GM12878 (cell line): Measurements from ENCODE around the gene CCDC83. TPM values are rescaled to one million over a fixed set of nuclear protein-coding genes. Genes with fewer than 3 reads are reported as not detected.

Source experiments
- ATAC-seq: fragments of 200-7000 bp; cut with Tn5 transposase; 3 replicates; pipeline ENCODE4 v1.9.1; 2020; ENCODE audit warnings: mild to moderate bottlenecking, moderate library complexity
- BruUV-seq: library from RNA; stranded (reverse); fragments of 400-500 nt; replicated peaks from 2 replicates; lab custom pipeline; 2021; lab: Mats Ljungman, UMichigan
- CTCF ChIA-PET: fragments of 300-600 bp; sonication (Branson Sonifier 250); formaldehyde crosslinking; extraction: SDS; loops from one replicate; lab custom pipeline; 2021; ENCODE audit warnings: inconsistent platforms; lab: Yijun Ruan, JAX
- POLR2A ChIA-PET: fragments of 350-600 bp; formaldehyde crosslinking; extraction: SDS; loops from one replicate; lab custom pipeline; 2021; ENCODE audit warnings: inconsistent platforms; lab: Charles Lee
- RAD21 ChIA-PET: fragments of 300-600 bp; sonication (Branson Sonifier 250); formaldehyde crosslinking; loops from one replicate; lab custom pipeline; 2023; ENCODE audit warnings: antibody characterized with exemption; ENCODE audit not compliant: unreplicated experiment; lab: Charles Lee
- SMC1A ChIA-PET: fragments of 300-600 bp; sonication (Branson Sonifier 250); formaldehyde crosslinking; loops from one replicate; lab custom pipeline; 2023; ENCODE audit not compliant: unreplicated experiment, uncharacterized antibody; lab: Charles Lee
- DNase-seq: peaks from one replicate; pipeline ENCODE4 v3.0.0-alpha.2; 2011; ENCODE audit warnings: low read depth, low spot score
- FAIRE-seq: peaks from 3 replicates; lab custom pipeline; 2011; peaks lifted over from hg19 to GRCh38; lab: Jason Lieb, UNC
- H2AFZ ChIP-seq: 2 replicates; pipeline ENCODE4 v1.6.0; 2011; ENCODE audit warnings: low read depth, low read length, control low read depth; ENCODE audit not compliant: control insufficient read depth
- H3K27ac ChIP-seq: 2 replicates; pipeline ENCODE4 v1.5.1; 2011; ENCODE audit warnings: control low read depth; ENCODE audit not compliant: control insufficient read depth, insufficient read depth
- H3K27me3 ChIP-seq, 2 experiments: replicated peaks in 1 of 2; 2 replicates each; pipeline versions ENCODE4 v1.6.0 to v1.6.1; 2011; ENCODE audit warnings: low read length in 1 of 2; ENCODE audit not compliant: control insufficient read depth in 2 of 2, insufficient read depth in 2 of 2
- H3K36me3 ChIP-seq, 2 experiments: 2 replicates each; pipeline ENCODE4 v1.5.1; 2011; ENCODE audit warnings: low read length in 1 of 2; ENCODE audit not compliant: control insufficient read depth in 2 of 2, insufficient read depth in 2 of 2
- H3K4me1 ChIP-seq: 2 replicates; pipeline ENCODE4 v1.6.1; 2011; ENCODE audit warnings: mild to moderate bottlenecking, low read length, moderate library complexity, mixed read lengths; ENCODE audit not compliant: control insufficient read depth, insufficient read depth
- H3K4me2 ChIP-seq: 2 replicates; pipeline ENCODE4 v1.6.0; 2011; ENCODE audit warnings: control low read depth; ENCODE audit not compliant: control insufficient read depth, insufficient read depth
- H3K4me3 ChIP-seq: fragments of 200-600 bp; sonication (generic); 2 replicates; pipeline ENCODE4 v1.5.1; 2016
- H3K79me2 ChIP-seq: 2 replicates; pipeline ENCODE4 v1.6.0; 2011; ENCODE audit warnings: low read length; ENCODE audit not compliant: control insufficient read depth, insufficient read depth
- H3K9ac ChIP-seq: 2 replicates; pipeline ENCODE4 v1.8.0; 2011; ENCODE audit warnings: low read length, control low read depth, mixed read lengths; ENCODE audit not compliant: control insufficient read depth, insufficient read depth
- H3K9me3 ChIP-seq: replicated peaks from 3 replicates; pipeline ENCODE4 v1.5.1; 2011; ENCODE audit warnings: mild to moderate bottlenecking, low read length; ENCODE audit not compliant: control insufficient read depth, insufficient read depth
- H4K20me1 ChIP-seq: 2 replicates; pipeline ENCODE4 v1.6.0; 2011; ENCODE audit not compliant: control insufficient read depth, insufficient read depth
- ATF7 ChIP-seq: fragments of 450-650 bp; IDR thresholded peaks from 2 replicates; pipeline ENCODE4 v1.6.1; 2016; ENCODE audit warnings: low read depth, mild to moderate bottlenecking
- BRCA1 ChIP-seq: IDR thresholded peaks from 2 replicates; pipeline ENCODE4 v1.6.1; 2011; ENCODE audit warnings: low read depth, low read length, improper control_type of control experiment
- CBX5 ChIP-seq: sonication (generic); IDR thresholded peaks from 2 replicates; pipeline ENCODE4 v1.6.1; 2016; ENCODE audit warnings: low read depth, moderate library complexity, mild to moderate bottlenecking, inconsistent platforms
- FOXM1 ChIP-seq: IDR thresholded peaks from 2 replicates; pipeline ENCODE4 v1.6.1; 2012; ENCODE audit warnings: low read depth, mild to moderate bottlenecking, inconsistent platforms, low read length, moderate library complexity
- KDM1A ChIP-seq: fragments of 200-600 bp; sonication (generic); IDR thresholded peaks from 2 replicates; pipeline ENCODE4 v1.6.1; 2016; ENCODE audit warnings: borderline replicate concordance
- MEF2B ChIP-seq: fragments of 450-650 bp; IDR thresholded peaks from 2 replicates; pipeline ENCODE4 v1.6.1; 2018; ENCODE audit warnings: mild to moderate bottlenecking, moderate library complexity; ENCODE audit not compliant: partially characterized antibody, poor library complexity, severe bottlenecking
- MTA3 ChIP-seq: IDR thresholded peaks from 2 replicates; pipeline ENCODE4 v1.6.1; 2012; ENCODE audit warnings: low read length, inconsistent platforms, borderline replicate concordance
- NFYA ChIP-seq: IDR thresholded peaks from 2 replicates; pipeline ENCODE4 v1.6.1; 2011; ENCODE audit warnings: low read depth, mild to moderate bottlenecking, low read length, improper control_type of control experiment, borderline replicate concordance
- PAX5 ChIP-seq: IDR thresholded peaks from 2 replicates; pipeline ENCODE4 v1.6.1; 2011; ENCODE audit warnings: low read depth, low read length, borderline replicate concordance
- POU2F2 ChIP-seq: IDR thresholded peaks from 3 replicates; pipeline ENCODE4 v1.6.1; 2011; ENCODE audit warnings: low read depth, mild to moderate bottlenecking, low read length, borderline replicate concordance
- PRDM15 ChIP-seq: fragments of 450-650 bp; formaldehyde crosslinking; IDR thresholded peaks from 2 replicates; pipeline ENCODE4 v1.4.0; 2020; ENCODE audit warnings: mild to moderate bottlenecking, moderate library complexity
- SIX5 ChIP-seq: IDR thresholded peaks from 2 replicates; pipeline ENCODE4 v1.6.1; 2011; ENCODE audit warnings: mild to moderate bottlenecking, low read depth, low read length, moderate library complexity; ENCODE audit not compliant: severe bottlenecking
- SREBF1 ChIP-seq: IDR thresholded peaks from 2 replicates; pipeline ENCODE4 v1.6.1; 2012; ENCODE audit warnings: mild to moderate bottlenecking, low read length
- USF1 ChIP-seq: IDR thresholded peaks from 2 replicates; pipeline ENCODE4 v1.6.1; 2011; ENCODE audit warnings: borderline replicate concordance, low read depth, mild to moderate bottlenecking, moderate library complexity, mixed read lengths, low read length; ENCODE audit not compliant: insufficient read depth; ENCODE audit errors: extremely low read length
- ZBTB40 ChIP-seq: fragments of 450-650 bp; IDR thresholded peaks from 2 replicates; pipeline ENCODE4 v1.6.1; 2016; ENCODE audit warnings: mild to moderate bottlenecking, moderate library complexity, borderline replicate concordance
- ZZZ3 ChIP-seq: IDR thresholded peaks from 2 replicates; pipeline ENCODE4 v1.6.1; 2011; ENCODE audit warnings: low read depth; ENCODE audit not compliant: control insufficient read depth, insufficient read length
- WGBS: methylation state at CpG from one replicate; pipeline ENCODE4 v1.1.6; 2016; ENCODE audit warnings: low lambda C conversion rate; ENCODE audit not compliant: insufficient replicate concordance, insufficient coverage; ENCODE audit errors: missing lambda C conversion rate; 5-methylcytosine and 5-hydroxymethylcytosine counted together
- in situ Hi-C: fragments of 300-500 bp; cut with MboI; formaldehyde crosslinking; loops from 9 replicates; pipeline ENCODE4 v1.14.3; 2018; ENCODE audit warnings: mixed read lengths
- intact Hi-C: fragments of 100-400 bp; cut with micrococcal nuclease; formaldehyde crosslinking; loops from one replicate; pipeline ENCODE4 v1.14.2; 2022; ENCODE audit not compliant: unreplicated experiment
- polyA plus RNA-seq, 11 experiments: library from polyadenylated mRNA; depleted of rRNA in 4 of 11; unstranded in 6 of 11; stranded (reverse) in 5 of 11; fragments of >200 nt; fragmentation: Nextera tagmentation in 4 of 11; fragmentation: Illumina TruSeq in 1 of 11; extraction: Ambion mirVana in 4 of 11; extraction: Trizol in 1 of 11; gene quantifications; 1 replicate in 1 of 11; 2 replicates in 10 of 11; pipeline versions ENCODE4 v1.2.1 to v1.2.3, GENCODE V29; 2011 to 2016; ENCODE audit warnings: inconsistent platforms in 2 of 11, missing spikeins in 2 of 11, low read depth in 1 of 11
- total RNA-seq, 4 experiments: library from RNA; depleted of rRNA in 3 of 4; stranded (reverse); fragments of >200 nt in 3 of 4; fragmentation: Illumina TruSeq in 1 of 4; extraction: Trizol in 1 of 4; gene quantifications; 2 replicates each; pipeline versions ENCODE4 v1.2.1 to v1.2.3, GENCODE V29; 2013 to 2021

CCDC83 gene
- total and polyA plus RNA-seq, 10 of the 15 experiments (the other 5 are each of a cell fraction or from before 2014, with no cell fraction given) = not detected

- ChIA-PET RAD21 (interaction anchor here (0.7 to 1.8 kb wide), 20 partner anchors 159 to 967 kb away, joined by 3 to 13 read pairs (median 4); partner anchors contain the start of genes DLG2, HIKESHI, TMEM126A and TMEM126B), CTCF (interaction anchor here (0.8 to 2.6 kb wide), 19 partner anchors 20 to 600 kb away, joined by 3 to 10 read pairs (median 5); no protein-coding TSS in a partner anchor), SMC1A (interaction anchor here (0.9 to 1.9 kb wide), 6 partner anchors 9 to 603 kb away, joined by 3 to 5 read pairs (median 3); no protein-coding TSS in a partner anchor), POLR2A (no interaction called here)
- ATAC-seq (no peak), FAIRE-seq (no peak), DNase-seq (no peak)
- Histone ChIP-seq H3K36me3 (no peaks in the 10 kb centered on the region), H3K9ac (peak overlapping the region; percentile 63), H2AFZ (peak overlapping the region; percentile 88), H3K9me3 (no peaks in the 10 kb centered on the region), H3K27me3 (no peaks in the 10 kb centered on the region), H3K79me2 (no peaks in the 10 kb centered on the region), H3K4me2 (peak overlapping the region; percentile 73), H3K4me1 (peaks cover 8% of the 10 kb centered on the region), H4K20me1 (no peaks in the 10 kb centered on the region), H3K27ac (no peak overlapping the region), H3K4me3 (peak overlapping the region; percentile 75)
- in situ Hi-C loops = loop anchor here (10.0 kb wide), 1 partner anchor 961 kb away; no protein-coding TSS in a partner anchor
- 14% methylated on average over 7 of the region's 7 CpGs for WGBS
- BruUV-seq = no TSS peak
- no peak for TF ChIP-seq USF1
- TF ChIP-seq ZZZ3 = no peak
- TF ChIP-seq MTA3 = no peak
- TF ChIP-seq NFYA = no peak
- TF ChIP-seq CBX5 = no peak
- TF ChIP-seq ZBTB40 = no peak
- TF ChIP-seq POU2F2 = no peak
- no peak for TF ChIP-seq SREBF1
- TF ChIP-seq BRCA1 = no peak
- TF ChIP-seq PRDM15 = no peak
- TF ChIP-seq SIX5 = no peak
- no peak for TF ChIP-seq MEF2B
- TF ChIP-seq PAX5 = no peak
- no peak for TF ChIP-seq KDM1A
- no peak for TF ChIP-seq ATF7
- TF ChIP-seq FOXM1 = no peak
- intact Hi-C loops = loop anchor here (2.0 to 10.0 kb wide), 5 partner anchors 361 to 1065 kb away; no protein-coding TSS in a partner anchor
Observed at GRCh38 chr11:85854212-85854556, 999 bp upstream of the CCDC83 start.
